Vagina (tissue), 2 donors: ENCODE data around the gene SCGB3A1. TPM values are rescaled to one million over a fixed set of nuclear protein-coding genes. Genes with fewer than 3 reads are reported as not detected.

ENCODE experiments used
- DNase-seq, 2 donors: peaks; one replicate each; pipeline ENCODE4 v3.0.0-alpha.2; 2017; ENCODE audit errors: extremely low spot score in 2 of 2
- H3K27ac ChIP-seq: fragments of 200-600 bp; sonication (generic); one replicate; pipeline ENCODE4 v1.5.1; 2019
- H3K27me3 ChIP-seq: fragments of 200-600 bp; sonication (generic); one replicate; pipeline ENCODE4 v1.5.1; 2019
- H3K36me3 ChIP-seq, 2 donors: fragments of 200-600 bp; sonication (generic); one replicate each; pipeline ENCODE4 v1.5.1; 2017 to 2019
- H3K4me1 ChIP-seq: fragments of 200-600 bp; sonication (generic); one replicate; pipeline ENCODE4 v1.5.1; 2019
- H3K4me3 ChIP-seq, 2 donors: fragments of 200-600 bp; sonication (generic); 1 replicate in 1 of 2; 2 replicates in 1 of 2; pipeline ENCODE4 v1.5.1; 2016 to 2019
- H3K9me3 ChIP-seq: fragments of 200-600 bp; sonication (generic); one replicate; pipeline ENCODE4 v1.5.1; 2019
- CTCF ChIP-seq, 3 experiments: fragments of 450-650 bp in 2 of 3; fragments of 200-600 bp in 1 of 3; sonication (generic) in 1 of 3; IDR thresholded peaks; one replicate each; pipeline ENCODE4 v1.5.1; 2017 to 2019; ENCODE audit warnings: antibody characterized with exemption in 3 of 3, mild to moderate bottlenecking in 2 of 3, moderate library complexity in 2 of 3
- POLR2A ChIP-seq, 2 donors: fragments of 450-650 bp; IDR thresholded peaks; one replicate each; pipeline ENCODE4 v1.6.1; 2017; ENCODE audit warnings: antibody characterized with exemption in 2 of 2, mild to moderate bottlenecking in 2 of 2, moderate library complexity in 2 of 2
- POLR2AphosphoS5 ChIP-seq, 2 donors: sonication (generic); formaldehyde crosslinking; IDR thresholded peaks; one replicate each; pipeline ENCODE4 v1.9.0; 2017; ENCODE audit warnings: antibody characterized with exemption in 2 of 2, mild to moderate bottlenecking in 2 of 2, low read depth in 1 of 2; ENCODE audit not compliant: insufficient read depth in 1 of 2
- intact Hi-C: fragments of 100-400 bp; cut with DNase I; formaldehyde crosslinking; loops from one replicate; pipeline ENCODE4 v1.15.1; 2023
- total RNA-seq: library from RNA; depleted of rRNA; stranded (reverse); fragments of >200 nt; gene quantifications from one replicate; pipeline ENCODE4 v1.2.3, GENCODE V29; 2016

Gene SCGB3A1
- total RNA-seq, 1 donor from 2014 or later, result not detected

- H3K9me3 ChIP-seq, result no peaks in the 10 kb centered on the region
- no peak overlapping the region for H3K4me3 ChIP-seq
- intact Hi-C loops, result no loop called here
- no peaks in the 10 kb centered on the region for H3K27me3 ChIP-seq
- no peak for TF ChIP-seq POLR2AphosphoS5 (IDR thresholded peaks at IDR 0.05; ENCODE audit: insufficient read depth in 1 of 2, low read depth in 1 of 2)
- TF ChIP-seq POLR2A (IDR thresholded peaks at IDR 0.05), result no peak
- no peak for TF ChIP-seq CTCF (IDR thresholded peaks at IDR 0.05)
- H3K27ac ChIP-seq, result no peak overlapping the region
- H3K36me3 ChIP-seq, result peaks cover 0 to 1% of the 10 kb centered on the region in 2 donors
- DNase-seq, result no peak
- H3K4me1 ChIP-seq, result no peaks in the 10 kb centered on the region
Measured at GRCh38 chr5:180545248-180545647, 46.1 kb downstream of the SCGB3A1 start.

DNA sequence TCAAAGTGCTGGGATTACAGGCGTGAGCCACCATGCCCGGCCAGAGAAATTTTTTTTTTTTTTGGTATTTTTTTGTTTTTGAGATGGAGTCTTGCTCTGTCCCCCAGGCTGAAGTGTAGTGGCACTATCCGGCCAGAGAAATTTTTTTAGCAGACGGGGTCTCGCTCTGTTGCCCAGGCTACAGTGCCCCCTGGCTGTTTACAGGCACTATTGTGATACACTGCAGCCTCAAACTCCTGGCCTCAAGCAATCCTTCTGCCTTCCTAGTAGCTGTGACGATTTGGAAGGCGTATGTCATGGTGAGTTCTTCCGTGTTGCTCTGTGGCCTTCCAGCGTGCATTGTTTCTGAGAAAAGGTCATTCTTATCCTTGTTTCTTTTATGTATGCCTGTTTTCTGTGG, 49.6 kb downstream of the SCGB3A1 start:
- Histone ChIP-seq H3K27me3 (no peaks in the 10 kb centered on the region), H3K9me3 (no peaks in the 10 kb centered on the region), H3K4me1 (no peaks in the 10 kb centered on the region), H3K27ac (no peak overlapping the region), H3K36me3 (no peaks in the 10 kb centered on the region), H3K4me3 (no peak overlapping the region)
- no peak for TF ChIP-seq POLR2AphosphoS5 (IDR thresholded peaks at IDR 0.05; ENCODE audit: insufficient read depth in 1 of 2, low read depth in 1 of 2)
- no peak for TF ChIP-seq CTCF (IDR thresholded peaks at IDR 0.05)
- no peak for TF ChIP-seq POLR2A (IDR thresholded peaks at IDR 0.05)
- intact Hi-C loops, result no loop called here
- no peak for DNase-seq

Other genes starting within 250 kb of the SCGB3A1 start
- gene GFPT2, start 238.2 kb downstream of the SCGB3A1 start, total RNA-seq, result 47.9 TPM
- gene CNOT6, start 97.1 kb downstream of the SCGB3A1 start, total RNA-seq, result 21.4 TPM
- gene FLT4, start 58.1 kb upstream of the SCGB3A1 start, total RNA-seq, result 20.9 TPM
- not detected for gene OR2Y1, start 148.6 kb upstream of the SCGB3A1 start, total RNA-seq
- 152 TPM for gene MGAT1, start 211.3 kb upstream of the SCGB3A1 start, total RNA-seq